Measurements from ENCODE around the gene CRISPLD2. TPM values are rescaled to one million over a fixed set of nuclear protein-coding genes. Genes with fewer than 3 reads are reported as not detected.

Gene CRISPLD2
- total and polyA plus RNA-seq, 9 of the 15 experiments (the other 6 are each of a cell fraction or from before 2014, with no cell fraction given): 0.03 to 0.24 (median 0.04) TPM; not detected in 4

DNA sequence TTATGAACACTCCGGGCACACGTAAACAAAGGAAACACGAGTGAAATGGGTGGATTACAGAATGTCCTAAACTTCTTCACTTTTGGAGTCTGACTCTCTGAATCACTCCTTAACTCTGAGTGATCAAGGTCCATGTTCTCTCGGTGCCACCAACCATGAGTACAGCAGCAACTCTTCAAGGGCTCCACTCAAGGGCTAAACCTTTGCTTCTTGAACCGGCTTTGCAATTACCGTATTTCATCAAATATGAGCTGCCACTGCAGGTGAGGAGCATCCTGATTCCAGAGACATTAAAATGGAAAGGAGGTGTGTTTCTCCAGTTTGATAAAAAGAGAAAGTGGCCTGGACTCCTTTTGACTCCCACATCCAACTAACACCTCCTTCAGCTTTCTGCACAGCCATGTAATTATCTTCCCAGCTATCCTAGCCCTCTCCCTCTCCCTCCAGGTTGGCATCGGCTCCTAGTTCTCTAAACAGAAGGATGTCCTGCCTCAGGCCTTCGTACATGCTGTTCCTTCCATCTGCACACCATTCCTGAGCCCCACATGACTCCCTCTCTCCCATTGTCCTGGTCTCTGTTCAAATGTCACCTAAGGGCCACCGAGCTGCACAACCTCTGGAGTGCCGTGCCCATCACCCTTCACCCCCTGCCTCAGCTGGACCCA lies 130.1 kb downstream of the CRISPLD2 start (continued):
- TF ChIP-seq, protein P1, sequence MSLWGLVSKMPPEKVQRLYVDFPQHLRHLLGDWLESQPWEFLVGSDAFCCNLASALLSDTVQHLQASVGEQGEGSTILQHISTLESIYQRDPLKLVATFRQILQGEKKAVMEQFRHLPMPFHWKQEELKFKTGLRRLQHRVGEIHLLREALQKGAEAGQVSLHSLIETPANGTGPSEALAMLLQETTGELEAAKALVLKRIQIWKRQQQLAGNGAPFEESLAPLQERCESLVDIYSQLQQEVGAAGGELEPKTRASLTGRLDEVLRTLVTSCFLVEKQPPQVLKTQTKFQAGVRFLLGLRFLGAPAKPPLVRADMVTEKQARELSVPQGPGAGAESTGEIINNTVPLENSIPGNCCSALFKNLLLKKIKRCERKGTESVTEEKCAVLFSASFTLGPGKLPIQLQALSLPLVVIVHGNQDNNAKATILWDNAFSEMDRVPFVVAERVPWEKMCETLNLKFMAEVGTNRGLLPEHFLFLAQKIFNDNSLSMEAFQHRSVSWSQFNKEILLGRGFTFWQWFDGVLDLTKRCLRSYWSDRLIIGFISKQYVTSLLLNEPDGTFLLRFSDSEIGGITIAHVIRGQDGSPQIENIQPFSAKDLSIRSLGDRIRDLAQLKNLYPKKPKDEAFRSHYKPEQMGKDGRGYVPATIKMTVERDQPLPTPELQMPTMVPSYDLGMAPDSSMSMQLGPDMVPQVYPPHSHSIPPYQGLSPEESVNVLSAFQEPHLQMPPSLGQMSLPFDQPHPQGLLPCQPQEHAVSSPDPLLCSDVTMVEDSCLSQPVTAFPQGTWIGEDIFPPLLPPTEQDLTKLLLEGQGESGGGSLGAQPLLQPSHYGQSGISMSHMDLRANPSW (CRISPR knock-in tag; IDR thresholded peaks at IDR 0.05): no peak
- 0 out of 2 replicates have a peak, but pooled peaks have one; percentile 8 for TF ChIP-seq MAFK (IDR thresholded peaks at IDR 0.05; ENCODE audit: low read length)
- TF ChIP-seq PTRF (tag; IDR thresholded peaks at IDR 0.05): 0 out of 2 replicates have a peak, but pooled peaks have one; percentile 36

DNA sequence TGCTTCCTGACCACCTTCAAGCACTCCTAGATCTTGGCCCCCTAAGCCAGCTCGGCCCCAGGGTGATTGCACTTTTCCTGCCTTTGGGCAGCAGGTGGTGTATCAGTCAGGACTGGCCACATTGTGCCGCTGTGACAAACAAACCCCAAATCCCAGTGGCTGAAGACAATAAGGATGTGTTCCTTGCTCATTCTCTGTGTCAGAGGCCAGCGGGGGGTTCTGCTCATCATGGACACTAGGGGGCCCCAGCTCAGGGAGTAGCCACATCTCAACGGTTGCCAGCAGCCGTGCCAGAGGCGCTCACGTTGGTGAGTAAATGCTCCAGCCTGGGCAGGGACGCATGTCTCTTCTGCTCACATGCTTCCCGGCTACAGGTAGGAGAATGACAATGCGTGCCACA lies 131.1 kb downstream of the CRISPLD2 start:
- no peak overlapping the region for H3K4me3 ChIP-seq
- no peak overlapping the region for H3K4me2 ChIP-seq (ENCODE audit: insufficient read depth, low read length)
- POLR2A ChIA-PET: interaction anchor here (1.6 kb wide), 1 partner anchor 20 kb away, joined by 4 read pairs; no protein-coding TSS in a partner anchor
- peak; percentile 59 to 65 (median 62) for DNase-seq (ENCODE audit: extremely low read depth in 1 of 4, low spot score in 3 of 4)
- H3K36me3 ChIP-seq (ENCODE audit: control insufficient read depth, insufficient read depth, low read length): no peaks in the 10 kb centered on the region
- 45% methylated on average over 10 of the region's 10 CpGs for WGBS (ENCODE audit: insufficient coverage, low coverage, missing lambda C conversion rate)
- peaks cover 4% of the 10 kb centered on the region for H3K9me1 ChIP-seq (ENCODE audit: control insufficient read depth, insufficient read depth, low read length)
- peaks cover 4% of the 10 kb centered on the region for H4K20me1 ChIP-seq (replicated peaks; ENCODE audit: control insufficient read depth, insufficient read depth, low read length)
- no TSS peak for BruUV-seq (replicated peaks)
- no peaks in the 10 kb centered on the region for H3K27me3 ChIP-seq (ENCODE audit: control insufficient read depth in 2 of 2, insufficient read depth in 2 of 2, low read length in 2 of 2)
- peaks cover 23 to 58% of the 10 kb centered on the region in 2 experiments for H3K4me1 ChIP-seq (replicated peaks in 1 of 2; ENCODE audit: control insufficient read depth in 2 of 2, insufficient read depth in 2 of 2, low read length in 2 of 2)
- in situ Hi-C loops (cut with MboI): no loop called here
- H3K9me3 ChIP-seq (replicated peaks; ENCODE audit: control insufficient read depth, insufficient read depth, low read depth, low read length): no peaks in the 10 kb centered on the region
- intact Hi-C loops (cut with micrococcal nuclease): loop anchor here (5.0 kb wide), 1 partner anchor 69 kb away; no protein-coding TSS in a partner anchor
- no peak overlapping the region for H3K27ac ChIP-seq (ENCODE audit: extremely low read depth, low read depth, low read length)
- CTCF ChIA-PET (ENCODE audit: low intra/inter-chr PET ratio): interaction anchor here (0.6 to 5.2 kb wide), 3 partner anchors 22 to 196 kb away, joined by 3 to 34 read pairs (median 34); no protein-coding TSS in a partner anchor
- no peaks in the 10 kb centered on the region for H3K79me2 ChIP-seq (ENCODE audit: control insufficient read depth, insufficient read depth, low read length)
- ATAC-seq: peak; percentile 30
- no peak overlapping the region for H3K9ac ChIP-seq (ENCODE audit: insufficient read depth in 1 of 2, low read depth in 2 of 2, low read length in 2 of 2)
- H2AFZ ChIP-seq (ENCODE audit: low read depth, low read length): no peak overlapping the region
- FAIRE-seq: peak; percentile 68
- TF ChIP-seq, protein P2, sequence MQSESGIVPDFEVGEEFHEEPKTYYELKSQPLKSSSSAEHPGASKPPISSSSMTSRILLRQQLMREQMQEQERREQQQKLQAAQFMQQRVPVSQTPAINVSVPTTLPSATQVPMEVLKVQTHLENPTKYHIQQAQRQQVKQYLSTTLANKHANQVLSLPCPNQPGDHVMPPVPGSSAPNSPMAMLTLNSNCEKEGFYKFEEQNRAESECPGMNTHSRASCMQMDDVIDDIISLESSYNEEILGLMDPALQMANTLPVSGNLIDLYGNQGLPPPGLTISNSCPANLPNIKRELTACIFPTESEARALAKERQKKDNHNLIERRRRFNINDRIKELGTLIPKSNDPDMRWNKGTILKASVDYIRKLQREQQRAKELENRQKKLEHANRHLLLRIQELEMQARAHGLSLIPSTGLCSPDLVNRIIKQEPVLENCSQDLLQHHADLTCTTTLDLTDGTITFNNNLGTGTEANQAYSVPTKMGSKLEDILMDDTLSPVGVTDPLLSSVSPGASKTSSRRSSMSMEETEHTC (IDR thresholded peaks at IDR 0.05): no peak
- TF ChIP-seq, protein P3, sequence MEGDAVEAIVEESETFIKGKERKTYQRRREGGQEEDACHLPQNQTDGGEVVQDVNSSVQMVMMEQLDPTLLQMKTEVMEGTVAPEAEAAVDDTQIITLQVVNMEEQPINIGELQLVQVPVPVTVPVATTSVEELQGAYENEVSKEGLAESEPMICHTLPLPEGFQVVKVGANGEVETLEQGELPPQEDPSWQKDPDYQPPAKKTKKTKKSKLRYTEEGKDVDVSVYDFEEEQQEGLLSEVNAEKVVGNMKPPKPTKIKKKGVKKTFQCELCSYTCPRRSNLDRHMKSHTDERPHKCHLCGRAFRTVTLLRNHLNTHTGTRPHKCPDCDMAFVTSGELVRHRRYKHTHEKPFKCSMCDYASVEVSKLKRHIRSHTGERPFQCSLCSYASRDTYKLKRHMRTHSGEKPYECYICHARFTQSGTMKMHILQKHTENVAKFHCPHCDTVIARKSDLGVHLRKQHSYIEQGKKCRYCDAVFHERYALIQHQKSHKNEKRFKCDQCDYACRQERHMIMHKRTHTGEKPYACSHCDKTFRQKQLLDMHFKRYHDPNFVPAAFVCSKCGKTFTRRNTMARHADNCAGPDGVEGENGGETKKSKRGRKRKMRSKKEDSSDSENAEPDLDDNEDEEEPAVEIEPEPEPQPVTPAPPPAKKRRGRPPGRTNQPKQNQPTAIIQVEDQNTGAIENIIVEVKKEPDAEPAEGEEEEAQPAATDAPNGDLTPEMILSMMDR (IDR thresholded peaks at IDR 0.05 in 2 of 3, conservative IDR thresholded peaks at IDR 0.05 in 1 of 3; ENCODE audit: insufficient read depth in 2 of 3, low read depth in 1 of 3, low read length in 3 of 3): peak; percentile 51 to 67 (median 59)
- TF ChIP-seq ZNF12 (CRISPR knock-in tag; IDR thresholded peaks at IDR 0.05): peak; percentile 99
